K562 (cell line): ENCODE measurements around the gene FBXO17. TPM values are rescaled to one million over a fixed set of nuclear protein-coding genes. Genes with fewer than 3 reads are reported as not detected.

Experiments used
- ATAC-seq: fragments of 200-7000 bp; cut with Tn5 transposase; 3 replicates; pipeline ENCODE4 v1.9.1; 2020; ENCODE audit warnings: moderate library complexity
- BruUV-seq: library from RNA; stranded (reverse); fragments of 400-500 nt; replicated peaks from 2 replicates; lab custom pipeline; 2021; lab: Mats Ljungman, UMichigan
- CTCF ChIA-PET: fragments of 300-600 bp; formaldehyde crosslinking; extraction: SDS; loops from one replicate; lab custom pipeline; 2021; ENCODE audit warnings: low intra/inter-chr PET ratio; lab: Yijun Ruan, JAX
- POLR2A ChIA-PET: fragments of 300-600, 350-650 bp; sonication (Branson Sonifier 250); formaldehyde crosslinking; extraction: SDS; loops from one replicate; lab custom pipeline; 2021; ENCODE audit warnings: antibody characterized with exemption, inconsistent platforms; lab: Yijun Ruan, JAX
- DNase-seq, 4 experiments: peaks; one replicate each; pipeline versions ENCODE4 v3.0.0 to v3.0.0-alpha.2; 2011 to 2018; ENCODE audit warnings: low spot score in 3 of 4, mixed read lengths in 3 of 4; ENCODE audit errors: extremely low read depth in 1 of 4
- FAIRE-seq: peaks from 2 replicates; lab custom pipeline; 2011; peaks lifted over from hg19 to GRCh38; lab: Jason Lieb, UNC
- H2AFZ ChIP-seq: 2 replicates; pipeline ENCODE4 v1.6.0; 2011; ENCODE audit warnings: low read depth, low read length, control low read depth, inconsistent platforms
- H3K27ac ChIP-seq: fragments of 200-600 bp; 3 replicates; pipeline ENCODE4 v1.8.0; 2011; ENCODE audit warnings: low read depth, mild to moderate bottlenecking, control low read depth, inconsistent platforms, low read length, moderate library complexity, mixed read lengths; ENCODE audit errors: extremely low read depth
- H3K27me3 ChIP-seq, 2 experiments: fragments of 300-600 bp in 1 of 2; 2 replicates in 1 of 2; 3 replicates in 1 of 2; pipeline versions ENCODE4 v1.6.0 to v1.8.0; 2011; ENCODE audit warnings: inconsistent platforms in 2 of 2, low read length in 2 of 2, mild to moderate bottlenecking in 1 of 2, mixed read lengths in 1 of 2, moderate library complexity in 1 of 2; ENCODE audit not compliant: control insufficient read depth in 2 of 2, insufficient read depth in 2 of 2
- H3K36me3 ChIP-seq: fragments of 300-600 bp; 3 replicates; pipeline ENCODE4 v1.8.0; 2011; ENCODE audit warnings: mild to moderate bottlenecking, low read length, inconsistent platforms; ENCODE audit not compliant: control insufficient read depth, insufficient read depth
- H3K4me1 ChIP-seq, 2 experiments: fragments of 200-600 bp in 1 of 2; replicated peaks in 1 of 2; 2 replicates in 1 of 2; 3 replicates in 1 of 2; pipeline versions ENCODE4 v1.5.1 to v1.8.0; 2011; ENCODE audit warnings: inconsistent platforms in 2 of 2, low read length in 2 of 2, mild to moderate bottlenecking in 1 of 2, mixed read lengths in 1 of 2, moderate library complexity in 1 of 2; ENCODE audit not compliant: control insufficient read depth in 2 of 2, insufficient read depth in 2 of 2
- H3K4me2 ChIP-seq: 2 replicates; pipeline ENCODE4 v1.6.1; 2011; ENCODE audit warnings: low read length, control low read depth, inconsistent platforms, mixed read lengths; ENCODE audit not compliant: insufficient read depth
- H3K4me3 ChIP-seq: fragments of 200-600 bp; sonication (generic), shearing (Covaris generic); 2 replicates; pipeline ENCODE4 v1.5.1; 2016; ENCODE audit warnings: control low read depth, inconsistent platforms
- H3K79me2 ChIP-seq: fragments of 200-600 bp; 3 replicates; pipeline ENCODE4 v1.8.0; 2011; ENCODE audit warnings: low read length, inconsistent platforms; ENCODE audit not compliant: control insufficient read depth, insufficient read depth
- H3K9ac ChIP-seq, 2 experiments: 2 replicates each; pipeline versions ENCODE4 v1.6.0 to v1.6.1; 2011; ENCODE audit warnings: low read depth in 2 of 2, low read length in 2 of 2, control low read depth in 1 of 2, inconsistent platforms in 1 of 2, mild to moderate bottlenecking in 1 of 2, mixed read lengths in 1 of 2; ENCODE audit not compliant: insufficient read depth in 1 of 2
- H3K9me1 ChIP-seq: one replicate; pipeline ENCODE4 v1.6.0; 2011; ENCODE audit warnings: inconsistent platforms, mild to moderate bottlenecking, low read length, moderate library complexity; ENCODE audit not compliant: control insufficient read depth, insufficient read depth
- H3K9me3 ChIP-seq: replicated peaks from 2 replicates; pipeline ENCODE4 v1.5.1; 2011; ENCODE audit warnings: low read depth, low read length, inconsistent platforms; ENCODE audit not compliant: control insufficient read depth, insufficient read depth
- H4K20me1 ChIP-seq: replicated peaks from 2 replicates; pipeline ENCODE4 v1.6.1; 2011; ENCODE audit warnings: low read length, inconsistent platforms, mixed read lengths; ENCODE audit not compliant: control insufficient read depth, insufficient read depth
- CEBPB ChIP-seq: fragments of 450-650 bp; IDR thresholded peaks from 2 replicates; pipeline ENCODE4 v1.6.1; 2016; ENCODE audit warnings: missing genetic modification characterization, missing compliant biosample characterization
- EZH2 ChIP-seq: IDR thresholded peaks from 2 replicates; pipeline ENCODE4 v1.6.1; 2012; ENCODE audit warnings: low read depth, mild to moderate bottlenecking, inconsistent platforms, low read length, borderline replicate concordance
- PBX2 ChIP-seq, 2 experiments: IDR thresholded peaks in 1 of 2; conservative IDR thresholded peaks in 1 of 2; 2 replicates each; pipeline ENCODE4 v1.6.1; 2016; ENCODE audit warnings: low read depth in 2 of 2, mild to moderate bottlenecking in 1 of 2, missing compliant biosample characterization in 1 of 2, missing genetic modification characterization in 1 of 2, moderate library complexity in 1 of 2
- STAT5A ChIP-seq: IDR thresholded peaks from 2 replicates; pipeline ENCODE4 v1.6.1; 2012; ENCODE audit warnings: low read length, inconsistent platforms, borderline replicate concordance
- WGBS: fragments of 100-300 bp; shearing (Covaris generic); methylation state at CpG from one replicate; pipeline ENCODE4 v1.1.6; 2016; ENCODE audit warnings: low coverage, mixed read lengths; ENCODE audit not compliant: insufficient coverage; ENCODE audit errors: missing lambda C conversion rate; 5-methylcytosine and 5-hydroxymethylcytosine counted together
- in situ Hi-C: fragments of 300-500 bp; cut with MboI; formaldehyde crosslinking; loops from 4 replicates; pipeline ENCODE4 v1.15.0; 2018; ENCODE audit warnings: inconsistent platforms, mixed read lengths
- intact Hi-C: fragments of 100-400 bp; cut with micrococcal nuclease; formaldehyde crosslinking; loops from 2 replicates; pipeline ENCODE4 v1.14.2; 2022
- polyA plus RNA-seq, 8 experiments: library from polyadenylated mRNA; depleted of rRNA in 4 of 8; stranded (reverse) in 5 of 8; unstranded in 3 of 8; fragments of >200 nt; fragmentation: Nextera tagmentation in 2 of 8; fragmentation: Illumina TruSeq in 1 of 8; extraction: Ambion mirVana in 2 of 8; extraction: Trizol in 1 of 8; gene quantifications; 2 replicates each; pipeline versions ENCODE4 v1.2.1 to v1.2.3, GENCODE V29; 2011 to 2014; ENCODE audit warnings: inconsistent platforms in 1 of 8, missing spikeins in 1 of 8
- total RNA-seq, 7 experiments: library from RNA; depleted of rRNA in 6 of 7; stranded (reverse); fragments of >200 nt in 6 of 7; fragmentation: Illumina TruSeq in 2 of 7; extraction: Trizol in 2 of 7; gene quantifications; 2 replicates each; pipeline versions ENCODE4 v1.2.1 to v1.2.3, GENCODE V29; 2011 to 2021; ENCODE audit warnings: low replicate concordance in 1 of 7
- TF ChIP-seq, protein P1 (sequence below): sonication (generic); formaldehyde crosslinking; IDR thresholded peaks from 2 replicates; pipeline ENCODE4 v1.8.0; 2023; ENCODE audit warnings: mild to moderate bottlenecking, missing genetic modification reagents
- TF ChIP-seq, protein P2 (sequence below): fragments of 250-450 bp; sonication (Bioruptor Pico); IDR thresholded peaks from 2 replicates; pipeline ENCODE4 v1.4.0; 2020

FBXO17 gene
- total and polyA plus RNA-seq, 9 of the 15 experiments (the other 6 are each of a cell fraction or from before 2014, with no cell fraction given), result 4.1 to 27.1 (median 19.0) TPM

DNA sequence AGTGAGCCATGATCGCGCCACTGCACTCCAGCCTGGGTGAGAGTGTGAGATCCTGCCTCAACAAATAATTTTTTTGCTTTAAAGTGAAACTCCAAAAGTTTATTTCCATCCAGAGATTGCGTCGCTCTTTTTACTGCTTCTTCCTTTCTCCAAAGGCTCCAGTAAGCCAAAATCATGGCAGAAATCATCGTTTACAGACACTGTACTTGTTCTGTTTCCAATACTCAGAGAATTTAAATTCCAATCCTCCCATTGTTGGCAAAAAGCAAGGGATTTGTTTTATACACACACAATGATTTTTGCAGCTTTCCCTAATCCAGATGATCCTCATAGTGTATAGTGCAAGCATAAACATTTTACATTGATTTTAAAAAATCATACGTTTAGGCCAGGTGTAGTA, 41.5 kb upstream of the FBXO17 start (continued):
- TF ChIP-seq, protein P1, sequence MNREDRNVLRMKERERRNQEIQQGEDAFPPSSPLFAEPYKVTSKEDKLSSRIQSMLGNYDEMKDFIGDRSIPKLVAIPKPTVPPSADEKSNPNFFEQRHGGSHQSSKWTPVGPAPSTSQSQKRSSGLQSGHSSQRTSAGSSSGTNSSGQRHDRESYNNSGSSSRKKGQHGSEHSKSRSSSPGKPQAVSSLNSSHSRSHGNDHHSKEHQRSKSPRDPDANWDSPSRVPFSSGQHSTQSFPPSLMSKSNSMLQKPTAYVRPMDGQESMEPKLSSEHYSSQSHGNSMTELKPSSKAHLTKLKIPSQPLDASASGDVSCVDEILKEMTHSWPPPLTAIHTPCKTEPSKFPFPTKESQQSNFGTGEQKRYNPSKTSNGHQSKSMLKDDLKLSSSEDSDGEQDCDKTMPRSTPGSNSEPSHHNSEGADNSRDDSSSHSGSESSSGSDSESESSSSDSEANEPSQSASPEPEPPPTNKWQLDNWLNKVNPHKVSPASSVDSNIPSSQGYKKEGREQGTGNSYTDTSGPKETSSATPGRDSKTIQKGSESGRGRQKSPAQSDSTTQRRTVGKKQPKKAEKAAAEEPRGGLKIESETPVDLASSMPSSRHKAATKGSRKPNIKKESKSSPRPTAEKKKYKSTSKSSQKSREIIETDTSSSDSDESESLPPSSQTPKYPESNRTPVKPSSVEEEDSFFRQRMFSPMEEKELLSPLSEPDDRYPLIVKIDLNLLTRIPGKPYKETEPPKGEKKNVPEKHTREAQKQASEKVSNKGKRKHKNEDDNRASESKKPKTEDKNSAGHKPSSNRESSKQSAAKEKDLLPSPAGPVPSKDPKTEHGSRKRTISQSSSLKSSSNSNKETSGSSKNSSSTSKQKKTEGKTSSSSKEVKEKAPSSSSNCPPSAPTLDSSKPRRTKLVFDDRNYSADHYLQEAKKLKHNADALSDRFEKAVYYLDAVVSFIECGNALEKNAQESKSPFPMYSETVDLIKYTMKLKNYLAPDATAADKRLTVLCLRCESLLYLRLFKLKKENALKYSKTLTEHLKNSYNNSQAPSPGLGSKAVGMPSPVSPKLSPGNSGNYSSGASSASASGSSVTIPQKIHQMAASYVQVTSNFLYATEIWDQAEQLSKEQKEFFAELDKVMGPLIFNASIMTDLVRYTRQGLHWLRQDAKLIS, result no peak
- TF ChIP-seq, all 486 proteins: peak for 0

GRCh38 chr19:39014037-39014436, 38.5 kb upstream of the FBXO17 start:
- Histone ChIP-seq H3K9ac (no peak overlapping the region), H3K4me1 (no peaks in the 10 kb centered on the region), H3K27ac (no peak overlapping the region), H3K9me1 (no peaks in the 10 kb centered on the region), H4K20me1 (no peaks in the 10 kb centered on the region), H3K79me2 (no peaks in the 10 kb centered on the region), H3K4me3 (no peak overlapping the region), H3K4me2 (no peak overlapping the region), H3K36me3 (no peaks in the 10 kb centered on the region), H2AFZ (no peak overlapping the region), H3K27me3 (peaks cover 4 to 27% of the 10 kb centered on the region in 2 experiments; a peak in 4 of 5 replicates), H3K9me3 (no peaks in the 10 kb centered on the region)
- POLR2A ChIA-PET, result no interaction called here
- in situ Hi-C loops, result no loop called here
- BruUV-seq, result no TSS peak
- 36% methylated on average over 7 of the region's 7 CpGs for WGBS
- intact Hi-C loops, result no loop called here
- CTCF ChIA-PET, result no interaction called here
- FAIRE-seq (no peak), ATAC-seq (no peak), DNase-seq (no peak)
- TF ChIP-seq STAT5A (no peak), EZH2 (no peak), CEBPB (tag) (no peak), PBX2 (CRISPR knock-in tag; IDR thresholded peaks at IDR 0.05; ENCODE audit: low read depth) (no peak), PBX2 (tag; conservative IDR thresholded peaks at IDR 0.05; ENCODE audit: low read depth) (no peak)
- TF ChIP-seq, protein P2, sequence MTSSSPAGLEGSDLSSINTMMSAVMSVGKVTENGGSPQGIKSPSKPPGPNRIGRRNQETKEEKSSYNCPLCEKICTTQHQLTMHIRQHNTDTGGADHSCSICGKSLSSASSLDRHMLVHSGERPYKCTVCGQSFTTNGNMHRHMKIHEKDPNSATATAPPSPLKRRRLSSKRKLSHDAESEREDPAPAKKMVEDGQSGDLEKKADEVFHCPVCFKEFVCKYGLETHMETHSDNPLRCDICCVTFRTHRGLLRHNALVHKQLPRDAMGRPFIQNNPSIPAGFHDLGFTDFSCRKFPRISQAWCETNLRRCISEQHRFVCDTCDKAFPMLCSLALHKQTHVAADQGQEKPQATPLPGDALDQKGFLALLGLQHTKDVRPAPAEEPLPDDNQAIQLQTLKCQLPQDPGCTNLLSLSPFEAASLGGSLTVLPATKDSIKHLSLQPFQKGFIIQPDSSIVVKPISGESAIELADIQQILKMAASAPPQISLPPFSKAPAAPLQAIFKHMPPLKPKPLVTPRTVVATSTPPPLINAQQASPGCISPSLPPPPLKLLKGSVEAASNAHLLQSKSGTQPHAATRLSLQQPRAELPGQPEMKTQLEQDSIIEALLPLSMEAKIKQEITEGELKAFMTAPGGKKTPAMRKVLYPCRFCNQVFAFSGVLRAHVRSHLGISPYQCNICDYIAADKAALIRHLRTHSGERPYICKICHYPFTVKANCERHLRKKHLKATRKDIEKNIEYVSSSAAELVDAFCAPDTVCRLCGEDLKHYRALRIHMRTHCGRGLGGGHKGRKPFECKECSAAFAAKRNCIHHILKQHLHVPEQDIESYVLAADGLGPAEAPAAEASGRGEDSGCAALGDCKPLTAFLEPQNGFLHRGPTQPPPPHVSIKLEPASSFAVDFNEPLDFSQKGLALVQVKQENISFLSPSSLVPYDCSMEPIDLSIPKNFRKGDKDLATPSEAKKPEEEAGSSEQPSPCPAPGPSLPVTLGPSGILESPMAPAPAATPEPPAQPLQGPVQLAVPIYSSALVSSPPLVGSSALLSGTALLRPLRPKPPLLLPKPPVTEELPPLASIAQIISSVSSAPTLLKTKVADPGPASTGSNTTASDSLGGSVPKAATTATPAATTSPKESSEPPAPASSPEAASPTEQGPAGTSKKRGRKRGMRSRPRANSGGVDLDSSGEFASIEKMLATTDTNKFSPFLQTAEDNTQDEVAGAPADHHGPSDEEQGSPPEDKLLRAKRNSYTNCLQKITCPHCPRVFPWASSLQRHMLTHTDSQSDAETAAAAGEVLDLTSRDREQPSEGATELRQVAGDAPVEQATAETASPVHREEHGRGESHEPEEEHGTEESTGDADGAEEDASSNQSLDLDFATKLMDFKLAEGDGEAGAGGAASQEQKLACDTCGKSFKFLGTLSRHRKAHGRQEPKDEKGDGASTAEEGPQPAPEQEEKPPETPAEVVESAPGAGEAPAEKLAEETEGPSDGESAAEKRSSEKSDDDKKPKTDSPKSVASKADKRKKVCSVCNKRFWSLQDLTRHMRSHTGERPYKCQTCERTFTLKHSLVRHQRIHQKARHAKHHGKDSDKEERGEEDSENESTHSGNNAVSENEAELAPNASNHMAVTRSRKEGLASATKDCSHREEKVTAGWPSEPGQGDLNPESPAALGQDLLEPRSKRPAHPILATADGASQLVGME (CRISPR knock-in tag), result no peak
